Right lung (tissue), 5 donors: ENCODE measurements around the gene HMX3. TPM values are rescaled to one million over a fixed set of nuclear protein-coding genes. Genes with fewer than 3 reads are reported as not detected.

Source experiments
- DNase-seq, 2 donors: peaks; one replicate each; pipeline ENCODE4 v3.0.0-alpha.2; 2013
- polyA plus RNA-seq, 5 donors: library from polyadenylated mRNA; unstranded; fragments of 120-200 nt; gene quantifications; one replicate each; pipeline versions ENCODE4 v1.2.1 to v1.2.3, GENCODE V29; 2013; ENCODE audit warnings: inconsistent platforms in 1 of 5, low replicate concordance in 1 of 5; ENCODE audit not compliant: insufficient read length in 5 of 5, insufficient read depth in 1 of 5

The HMX3 gene
- polyA plus RNA-seq, 5 donors = not detected

DNA sequence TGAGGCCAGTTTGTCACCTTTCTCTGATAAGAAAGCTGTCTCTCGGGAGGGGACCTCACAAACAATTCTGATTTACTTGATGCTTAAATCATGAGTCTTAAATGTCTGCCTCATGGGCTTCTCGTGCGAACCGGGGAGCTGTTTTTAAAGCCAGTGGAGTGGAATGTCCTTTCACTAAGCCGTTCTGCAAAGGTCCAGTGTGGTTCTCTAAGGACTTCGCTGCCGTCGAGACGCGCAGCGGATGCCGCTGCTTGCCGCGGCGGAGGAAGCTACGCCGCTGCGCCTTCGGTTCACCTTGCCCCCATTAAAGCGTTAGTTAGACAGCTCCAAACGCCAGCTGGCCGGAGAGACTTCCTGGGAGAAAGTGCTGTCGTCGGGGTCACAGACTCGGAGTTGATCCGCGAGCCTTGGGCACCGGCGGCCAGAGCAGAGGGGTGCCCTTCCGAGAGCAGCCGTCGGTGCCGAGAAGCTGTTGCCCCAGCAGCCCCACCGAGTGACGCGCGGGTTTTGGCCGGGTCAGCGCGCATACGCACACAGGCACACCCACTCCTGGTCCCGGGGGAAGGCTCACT is 1.3 kb upstream of the HMX3 start:
- DNase-seq = no peak

DNA sequence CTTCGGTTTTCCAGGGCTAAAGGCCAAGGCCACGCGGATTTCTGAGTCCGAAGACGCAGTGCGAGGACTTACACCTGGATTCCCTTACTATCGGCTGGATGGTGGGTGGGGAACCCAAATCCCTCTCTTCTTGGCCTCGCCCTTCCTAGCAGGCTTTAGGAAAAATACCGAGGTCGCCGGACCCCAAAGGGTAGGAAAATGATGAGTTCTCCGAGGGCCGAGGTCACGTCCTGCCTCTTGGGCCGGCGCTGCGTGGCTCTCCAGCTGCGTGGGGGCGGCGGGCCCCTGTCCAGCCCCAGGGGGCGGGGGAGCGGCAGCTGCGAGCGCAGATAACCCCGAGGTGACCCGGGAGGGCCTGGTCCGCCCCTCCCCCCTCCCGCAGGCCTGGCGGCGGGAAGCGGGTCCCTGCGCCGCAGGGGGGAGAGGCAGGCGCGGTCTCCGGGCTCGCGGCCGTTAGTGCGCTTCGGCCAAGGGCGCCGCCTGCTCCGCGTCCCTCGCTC is 805 bp upstream of the HMX3 start:
- DNase-seq = no peak

DNA sequence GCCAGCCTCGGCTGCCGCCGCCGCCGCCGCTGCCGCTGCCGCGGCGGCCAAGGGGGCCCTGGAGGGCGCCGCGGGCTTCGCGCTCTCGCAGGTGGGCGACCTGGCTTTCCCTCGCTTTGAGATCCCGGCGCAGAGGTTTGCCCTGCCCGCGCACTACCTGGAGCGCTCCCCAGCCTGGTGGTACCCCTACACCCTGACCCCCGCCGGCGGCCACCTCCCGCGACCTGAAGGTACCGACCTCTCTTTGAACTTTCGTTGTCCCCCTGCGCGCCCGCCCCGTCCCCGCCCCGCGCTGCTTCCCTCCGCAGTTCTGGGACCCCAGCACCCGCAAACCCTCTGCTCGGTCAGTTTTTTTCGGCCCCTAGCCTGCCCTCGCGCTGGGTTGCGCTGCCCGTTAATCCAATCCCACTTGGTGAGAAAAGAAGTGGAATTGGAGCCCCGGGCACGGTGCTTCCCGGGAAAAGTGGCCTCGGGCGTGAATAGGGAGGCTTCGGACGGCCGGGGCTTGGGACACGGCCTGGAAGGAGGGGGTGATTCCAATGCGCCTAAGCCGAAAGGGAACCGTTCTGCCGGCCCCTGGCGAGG is 543 bp downstream of the HMX3 start:
- no peak for DNase-seq

DNA sequence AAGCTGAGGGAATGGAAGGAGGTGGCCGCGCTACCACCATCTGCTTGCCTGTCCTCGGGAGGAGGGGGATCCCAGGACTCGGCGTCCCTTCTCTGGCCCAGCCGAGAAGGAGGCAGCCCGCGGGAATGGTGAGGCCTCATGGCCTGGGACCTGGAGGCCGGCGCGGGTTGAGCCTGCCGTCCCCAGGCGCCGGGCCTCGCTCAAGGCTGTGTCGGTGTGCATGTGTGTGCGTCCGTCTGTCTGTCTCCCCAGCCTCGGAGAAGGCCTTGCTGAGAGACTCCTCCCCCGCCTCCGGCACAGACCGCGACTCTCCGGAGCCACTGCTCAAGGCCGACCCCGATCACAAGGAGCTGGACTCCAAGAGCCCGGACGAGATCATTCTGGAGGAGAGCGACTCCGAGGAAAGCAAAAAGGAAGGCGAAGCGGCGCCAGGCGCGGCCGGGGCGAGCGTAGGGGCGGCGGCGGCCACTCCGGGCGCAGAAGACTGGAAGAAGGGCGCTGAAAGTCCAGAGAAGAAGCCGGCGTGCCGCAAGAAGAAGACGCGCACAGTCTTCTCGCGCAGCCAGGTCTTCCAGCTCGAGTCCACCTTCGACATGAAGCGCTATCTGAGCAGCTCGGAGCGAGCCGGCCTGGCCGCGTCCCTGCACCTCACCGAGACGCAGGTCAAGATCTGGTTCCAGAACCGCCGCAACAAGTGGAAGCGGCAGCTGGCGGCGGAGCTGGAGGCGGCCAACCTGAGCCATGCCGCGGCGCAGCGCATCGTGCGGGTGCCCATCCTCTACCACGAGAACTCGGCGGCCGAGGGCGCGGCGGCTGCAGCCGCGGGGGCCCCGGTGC is 1.3 kb downstream of the HMX3 start:
- DNase-seq = no peak

DNA sequence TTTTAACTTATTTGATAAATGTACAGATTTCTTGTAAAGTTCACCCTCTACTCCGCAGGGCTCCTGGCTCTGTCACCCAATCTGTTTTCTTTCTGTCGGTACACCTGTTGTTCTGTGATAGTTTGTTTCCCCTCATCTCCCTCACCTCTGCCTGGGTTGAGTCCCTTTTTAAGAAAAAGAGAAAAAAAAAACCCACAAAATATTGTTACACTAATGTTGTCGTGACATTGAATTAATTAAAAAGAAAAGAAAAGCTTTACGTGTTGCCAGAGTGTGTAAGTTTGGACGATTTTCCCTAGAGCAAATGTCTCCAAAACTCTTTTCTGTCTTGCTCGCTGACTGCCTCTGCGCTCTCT is 3.4 kb downstream of the HMX3 start:
- DNase-seq = no peak

DNA sequence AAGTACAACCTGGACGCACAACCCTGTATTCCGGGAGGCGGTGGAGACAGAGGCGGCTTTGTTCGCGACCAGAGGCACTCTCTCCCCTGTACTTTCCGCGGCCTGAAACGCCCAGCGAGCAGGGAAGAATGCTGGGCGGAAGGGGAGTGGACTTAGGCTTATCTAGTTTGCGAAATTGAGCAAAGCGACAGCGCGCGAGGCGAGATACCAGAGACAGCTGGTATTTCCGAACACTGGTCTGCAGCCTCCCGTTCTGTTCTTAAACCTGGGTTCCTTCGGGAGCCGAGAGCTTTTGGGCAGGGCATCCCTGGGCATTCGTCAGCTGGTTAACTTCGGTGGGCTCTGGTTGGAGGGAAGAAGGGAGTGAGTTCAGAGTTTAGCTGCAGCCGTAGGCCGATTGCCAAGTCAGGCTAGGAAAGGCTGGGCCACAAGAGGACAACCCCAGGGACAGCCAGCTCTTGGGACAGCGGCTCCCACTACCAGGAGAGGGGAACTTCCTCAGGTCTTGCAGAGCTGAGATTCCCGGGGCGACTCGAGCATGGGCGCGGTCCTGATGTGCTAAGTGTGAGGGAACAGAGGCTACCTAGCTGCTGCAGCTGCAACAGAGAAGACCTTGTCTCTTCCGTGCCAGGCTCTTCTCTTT is 3.9 kb downstream of the HMX3 start:
- no peak for DNase-seq

DNA sequence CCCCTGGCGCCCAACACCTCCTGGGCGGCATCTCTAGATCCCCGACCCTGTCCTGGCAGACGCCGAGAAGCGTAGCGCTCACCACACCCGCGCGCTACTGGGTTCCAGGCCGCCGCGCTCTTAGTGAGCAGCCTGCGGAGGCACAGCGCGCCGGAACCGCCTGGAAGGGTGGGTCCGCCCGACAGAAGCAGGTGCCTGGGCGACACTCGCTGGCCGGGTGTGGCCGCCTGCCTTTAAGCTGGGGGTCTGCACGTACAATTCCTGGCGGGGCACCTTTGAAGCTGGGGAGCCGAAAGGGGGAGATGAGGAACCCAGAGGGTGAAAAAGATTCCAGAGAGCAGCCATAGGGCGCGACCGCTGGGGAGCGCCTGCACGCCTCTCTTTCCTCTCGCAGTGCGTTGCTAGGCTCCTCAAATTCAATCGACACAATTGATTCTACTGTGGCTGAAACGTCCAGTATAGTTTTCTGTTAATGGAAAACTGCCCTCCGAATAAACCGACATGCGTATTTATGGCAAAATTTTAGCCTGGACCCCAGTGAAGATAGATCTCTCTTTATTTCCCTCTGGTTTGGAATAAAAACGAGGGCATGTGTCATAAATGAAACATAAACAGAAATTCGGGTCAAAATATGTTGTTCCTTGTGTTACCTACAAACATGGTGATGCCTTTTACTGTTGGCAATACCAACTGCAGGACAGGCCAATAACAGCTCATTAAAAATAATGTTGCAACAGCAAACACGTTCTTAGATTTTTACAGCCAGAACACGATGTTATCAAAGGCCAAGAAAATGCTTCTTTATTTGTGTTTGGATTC is 4.6 kb downstream of the HMX3 start:
- DNase-seq = no peak

DNA sequence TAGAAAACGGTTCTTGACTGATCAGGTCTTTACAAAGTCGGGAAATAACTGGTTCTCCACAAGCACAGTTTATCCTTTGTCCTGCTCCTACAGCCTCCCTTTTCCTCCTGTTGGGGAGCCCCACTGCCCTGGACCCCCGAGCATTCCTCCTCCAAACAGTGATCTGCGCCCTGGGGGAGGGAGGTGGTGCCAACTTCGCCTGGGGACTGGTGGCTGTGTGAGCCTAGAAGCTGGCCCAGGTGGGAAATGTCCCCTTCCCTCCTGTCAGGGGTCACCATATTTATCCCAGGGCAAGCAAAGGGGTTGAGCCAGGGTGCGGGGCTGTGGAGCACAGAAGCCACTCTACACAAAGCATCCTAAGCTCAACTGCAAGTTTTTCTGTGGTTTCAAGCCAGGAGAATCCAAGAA is 5.2 kb downstream of the HMX3 start:
- DNase-seq = no peak

DNA sequence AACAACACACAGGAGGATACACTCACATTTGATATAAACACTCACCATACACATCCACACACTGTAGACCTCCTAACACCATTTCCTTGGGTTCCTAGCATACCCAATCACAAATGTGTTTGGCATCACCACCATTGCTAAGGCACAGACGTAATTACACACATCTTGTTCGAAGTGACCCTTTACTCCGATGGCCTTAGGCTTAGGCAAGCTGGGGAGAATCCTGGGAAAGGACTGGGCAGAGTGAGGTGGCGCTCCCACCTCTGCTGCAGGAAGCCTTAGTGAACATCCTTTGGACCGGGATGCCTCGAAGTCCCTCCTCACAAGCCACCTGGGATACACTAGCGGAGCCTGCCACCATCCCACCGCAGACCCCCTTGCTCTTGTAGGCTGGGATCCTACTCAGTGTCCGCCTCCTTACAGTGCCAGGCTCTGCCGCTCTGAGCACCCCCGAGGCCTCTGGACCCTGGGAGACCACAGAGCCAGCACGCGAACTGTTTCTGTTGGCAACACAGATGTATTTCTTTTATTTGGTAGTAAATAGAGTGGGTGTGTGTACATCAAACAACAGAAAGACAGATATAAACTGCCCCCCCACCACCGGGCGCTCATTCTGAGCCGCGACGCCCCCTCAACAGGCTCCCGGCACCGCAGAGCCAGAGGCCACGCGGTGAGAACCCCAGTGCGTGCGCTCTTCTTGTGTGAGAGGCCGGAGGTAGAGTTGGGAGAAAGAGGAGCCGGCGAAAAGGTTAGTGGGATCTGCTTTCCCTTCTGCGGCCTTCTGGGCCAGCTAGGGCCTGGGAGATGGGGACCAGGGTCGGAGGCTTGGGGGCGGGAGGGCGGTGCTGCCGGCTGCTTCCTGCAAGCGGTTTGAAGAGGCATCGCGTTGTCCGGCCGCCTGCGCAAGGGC is 6.3 kb downstream of the HMX3 start:
- no peak for DNase-seq

DNA sequence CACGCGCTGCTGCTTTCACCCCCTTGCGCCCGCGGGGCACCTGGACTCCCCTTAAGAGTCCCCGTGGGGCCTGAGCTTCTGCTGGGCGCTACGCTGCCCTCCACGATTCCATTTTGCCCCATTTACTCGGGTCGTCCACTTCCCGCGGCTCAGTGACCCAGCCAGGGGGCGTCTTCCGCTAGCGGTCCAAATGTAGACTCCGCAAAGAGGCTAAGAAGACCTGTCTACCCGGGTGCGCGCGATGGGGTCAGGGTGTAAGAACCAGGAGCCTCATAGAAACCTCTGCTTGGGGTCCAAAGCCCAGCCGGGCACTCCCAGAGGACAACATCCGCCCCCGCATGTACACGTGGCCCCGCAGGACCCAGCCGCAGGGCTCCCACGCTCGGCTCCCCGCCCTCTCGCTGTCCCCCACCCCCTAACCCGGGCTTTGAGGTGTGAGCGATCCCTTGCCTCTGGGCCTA is 7.0 kb downstream of the HMX3 start:
- DNase-seq = no peak

DNA sequence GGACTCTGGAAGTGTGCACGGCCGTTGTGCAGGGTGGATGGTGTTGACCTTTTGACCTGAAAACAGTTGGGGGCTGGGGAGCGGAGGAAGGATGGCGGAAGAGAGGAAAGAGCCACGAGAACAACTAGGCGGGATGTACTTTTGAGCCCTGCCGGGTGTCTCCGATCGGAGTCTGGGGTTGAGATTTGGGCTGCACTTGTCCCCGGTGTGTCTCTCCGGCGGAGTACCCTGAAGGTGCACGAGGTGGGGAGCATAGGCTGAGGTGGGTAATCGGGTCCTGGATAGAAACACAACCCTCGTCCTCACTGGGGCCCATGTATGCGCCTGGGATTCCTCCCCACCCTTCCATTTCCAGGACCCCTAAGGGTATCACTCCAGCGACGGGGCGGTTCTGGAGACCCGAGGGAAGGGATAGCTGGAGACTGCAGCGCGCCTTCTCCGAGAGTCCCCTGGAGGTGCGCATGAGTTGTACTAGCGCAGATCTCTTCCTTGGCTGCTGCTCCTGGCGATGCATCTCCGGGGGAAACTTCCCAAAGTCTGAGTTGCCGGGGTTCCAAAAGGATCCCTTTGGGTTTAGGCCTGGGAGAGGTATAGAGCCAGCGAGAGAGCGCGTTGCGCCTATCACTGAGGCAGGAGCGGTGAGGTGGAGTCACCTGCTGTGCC is 7.5 kb downstream of the HMX3 start:
- no peak for DNase-seq

DNA sequence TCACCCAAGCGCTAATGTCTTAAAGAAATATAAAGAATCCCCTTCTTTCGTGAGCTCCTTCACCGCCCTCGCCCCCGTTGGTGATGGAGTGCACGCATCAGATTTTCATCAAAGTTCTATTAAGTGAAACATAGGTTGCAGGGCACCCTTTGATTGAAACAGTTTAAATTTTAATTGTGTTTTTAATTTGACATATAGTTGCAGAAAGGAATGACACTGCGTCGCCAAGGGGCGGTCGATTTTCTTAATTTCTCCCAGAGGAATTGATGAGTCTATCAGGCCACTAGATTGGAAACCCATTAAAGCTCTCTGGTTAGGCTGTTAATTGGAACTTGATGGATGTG is 8.0 kb downstream of the HMX3 start:
- DNase-seq = no peak

DNA sequence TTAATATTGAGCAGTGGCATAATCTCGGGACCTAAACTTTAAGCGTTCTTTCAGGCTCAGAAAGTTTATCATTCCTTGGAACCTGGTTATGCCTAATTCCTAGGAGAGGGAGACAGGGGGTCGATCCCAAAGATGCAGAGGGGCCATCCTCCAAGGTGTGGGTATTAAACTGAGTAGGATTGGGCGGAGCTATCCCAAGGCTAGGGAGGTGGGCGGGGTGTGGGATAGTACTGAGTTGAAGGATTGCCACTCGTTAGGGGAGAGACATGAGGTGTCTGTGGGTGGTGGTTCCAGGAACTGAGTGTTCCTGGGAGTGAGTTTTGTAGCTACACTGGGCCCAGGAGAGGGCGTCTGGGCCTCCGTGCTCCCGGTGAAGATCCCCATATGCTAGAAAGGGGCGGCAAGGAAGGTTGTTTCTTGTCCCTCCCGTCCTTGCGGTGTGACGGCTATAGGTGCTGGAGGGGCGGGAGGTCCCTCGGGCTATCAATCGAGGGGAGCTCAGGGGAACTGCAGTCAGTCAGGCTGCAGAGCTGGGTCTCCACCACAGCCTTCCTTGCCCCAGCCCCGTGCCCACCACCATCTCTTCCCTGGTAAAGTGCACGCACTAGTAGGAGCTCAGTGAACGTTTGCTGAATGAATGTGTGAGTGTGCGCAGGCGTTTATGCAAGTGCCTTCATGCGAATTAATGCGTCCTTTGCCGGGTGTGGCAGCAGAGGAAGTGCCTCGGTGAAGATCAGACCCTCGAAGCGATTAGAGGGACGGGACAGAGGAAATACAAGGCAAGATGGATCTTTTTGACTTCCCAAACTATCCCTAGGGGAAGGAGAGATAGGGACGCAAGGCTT is 9.1 kb downstream of the HMX3 start:
- DNase-seq = no peak

DNA sequence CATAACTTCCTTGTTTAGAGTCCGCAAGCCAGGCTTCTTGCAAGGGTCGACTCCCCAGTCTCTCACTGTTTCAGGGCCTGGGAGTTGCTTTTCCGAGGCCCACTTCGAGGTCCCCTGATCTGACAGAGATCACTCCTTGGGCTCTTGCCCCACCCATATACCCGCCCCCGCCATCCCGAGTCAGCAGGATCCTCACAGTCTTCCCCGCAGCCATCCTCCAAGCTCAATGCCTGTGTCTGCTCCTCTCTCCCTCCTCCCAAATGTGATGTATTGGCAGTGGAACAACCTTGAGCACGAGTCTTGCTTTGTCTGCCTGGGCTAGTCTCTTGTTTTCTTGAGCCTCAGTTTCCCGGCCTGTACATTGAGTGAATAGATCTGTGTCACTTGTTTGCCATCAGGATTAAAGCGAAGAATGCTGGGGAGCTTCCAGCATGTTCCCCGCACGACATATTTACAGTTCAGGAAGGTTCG is 9.8 kb downstream of the HMX3 start:
- DNase-seq = no peak

DNA sequence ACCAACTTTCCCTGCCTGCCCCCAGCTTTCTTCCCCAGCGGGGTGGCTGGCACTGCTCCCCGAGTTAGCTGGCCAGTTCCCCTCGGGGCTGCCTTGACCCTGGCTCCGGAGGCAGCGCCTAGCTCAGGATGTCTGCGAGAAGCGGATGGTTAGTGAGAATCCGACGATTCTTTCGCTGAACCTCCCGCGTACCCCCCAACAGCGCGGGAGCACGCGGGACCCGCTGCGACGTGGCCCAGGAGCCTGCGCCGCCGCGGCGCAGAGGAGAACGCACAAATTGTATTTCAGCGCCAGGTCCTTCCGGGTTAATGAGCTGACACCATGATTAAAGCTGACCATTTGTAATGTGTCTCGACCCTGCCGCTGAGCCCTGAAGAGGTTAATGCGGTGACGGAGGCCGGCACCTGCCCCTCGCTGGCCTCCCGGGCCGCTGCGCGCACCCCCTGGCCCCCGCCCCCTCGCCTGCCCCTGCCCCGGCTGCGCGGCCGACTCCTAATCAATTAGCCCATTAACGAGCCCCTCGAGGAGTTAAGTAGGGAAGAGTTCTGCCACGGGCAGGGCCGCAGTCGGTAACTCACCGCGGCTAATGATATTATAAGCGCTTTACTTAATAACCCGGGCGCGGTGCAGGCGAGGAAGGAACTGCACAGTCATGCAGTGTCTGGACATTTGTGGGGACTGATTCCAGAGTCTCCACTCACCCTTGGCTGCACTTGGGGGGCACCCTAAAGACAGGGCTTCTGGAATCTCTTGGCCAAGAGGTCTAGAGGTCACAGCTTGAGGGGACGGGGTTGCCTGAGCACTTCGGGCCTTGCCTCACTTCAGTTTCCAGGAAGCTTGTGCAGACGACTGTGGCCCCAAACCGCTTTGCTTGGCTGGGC is 10.5 kb downstream of the HMX3 start:
- DNase-seq = no peak

DNA sequence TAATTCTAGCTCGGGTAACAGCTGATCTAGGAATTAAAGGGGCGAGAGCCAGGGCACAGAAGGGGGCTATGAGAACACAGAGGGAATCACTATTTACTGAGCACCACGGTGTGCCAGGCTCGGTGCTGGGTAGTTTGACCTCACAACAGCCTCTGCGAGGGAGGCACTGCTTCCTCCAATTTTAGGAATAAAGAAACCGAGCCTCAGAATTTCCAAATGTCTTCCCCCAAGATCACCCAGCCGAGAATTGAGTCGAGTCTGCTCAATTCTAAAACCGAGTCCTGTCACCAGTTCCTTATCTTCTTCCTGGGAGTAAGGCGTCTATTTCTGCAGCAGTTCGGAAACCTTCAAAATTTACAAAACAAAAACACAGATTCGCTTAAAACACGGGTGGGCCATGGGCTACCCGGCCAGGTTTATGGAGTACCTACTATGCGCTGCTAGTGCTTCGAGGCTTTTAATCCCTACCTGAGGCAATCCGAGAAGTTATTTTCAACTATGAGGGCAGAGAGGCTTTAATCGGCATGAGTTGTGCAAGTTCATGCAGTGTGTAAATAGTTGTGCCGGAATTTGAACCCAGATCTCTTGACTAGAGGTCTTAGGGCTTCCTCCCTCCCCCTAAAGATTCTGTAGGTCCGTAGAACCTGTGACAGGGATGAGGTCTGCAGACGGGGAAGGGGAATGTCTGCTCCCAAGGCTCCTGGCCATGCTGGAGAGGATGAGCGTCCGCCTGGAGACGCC is 11.3 kb downstream of the HMX3 start:
- DNase-seq = no peak
